ENCODE results near the gene KRTAP5-3.

Gene KRTAP5-3

GRCh38 chr11:1560649-1561251 lies 47.5 kb downstream of the KRTAP5-3 start:
- peaks cover 2% of the 10 kb centered on the region for H3K27me3 ChIP-seq (replicated peaks; ENCODE audit: control insufficient read depth, insufficient read depth, low read length)
- no peak overlapping the region for H3K4me3 ChIP-seq (ENCODE audit: low read length)

GRCh38 chr11:1560002-1560648 lies 48.1 kb downstream of the KRTAP5-3 start:
- H3K9me3 ChIP-seq (ENCODE audit: control insufficient read depth, low read length), result no peaks in the 10 kb centered on the region
- peaks cover 25% of the 10 kb centered on the region for H3K4me1 ChIP-seq (ENCODE audit: control insufficient read depth, insufficient read depth, low read length)
- H3K27me3 ChIP-seq (replicated peaks; ENCODE audit: control insufficient read depth, insufficient read depth, low read length), result no peaks in the 10 kb centered on the region
- H3K9ac ChIP-seq (ENCODE audit: low read length), result no peak overlapping the region
- DNase-seq (ENCODE audit: low read depth), result no peak
- H3K4me3 ChIP-seq (ENCODE audit: low read length), result no peak overlapping the region
- H3K36me3 ChIP-seq (ENCODE audit: control insufficient read depth, insufficient read depth, low read length, severe bottlenecking), result no peaks in the 10 kb centered on the region

More at GRCh38 chr11:1560649-1561251, 47.5 kb downstream of the KRTAP5-3 start:
- Histone ChIP-seq H3K4me1 (ENCODE audit: control insufficient read depth, insufficient read depth, low read length) (peaks cover 25% of the 10 kb centered on the region), H3K9me3 (ENCODE audit: control insufficient read depth, low read length) (no peaks in the 10 kb centered on the region), H3K36me3 (ENCODE audit: control insufficient read depth, insufficient read depth, low read length, severe bottlenecking) (no peaks in the 10 kb centered on the region), H3K9ac (ENCODE audit: low read length) (no peak overlapping the region)
- no peak for DNase-seq (ENCODE audit: low read depth)

DNA sequence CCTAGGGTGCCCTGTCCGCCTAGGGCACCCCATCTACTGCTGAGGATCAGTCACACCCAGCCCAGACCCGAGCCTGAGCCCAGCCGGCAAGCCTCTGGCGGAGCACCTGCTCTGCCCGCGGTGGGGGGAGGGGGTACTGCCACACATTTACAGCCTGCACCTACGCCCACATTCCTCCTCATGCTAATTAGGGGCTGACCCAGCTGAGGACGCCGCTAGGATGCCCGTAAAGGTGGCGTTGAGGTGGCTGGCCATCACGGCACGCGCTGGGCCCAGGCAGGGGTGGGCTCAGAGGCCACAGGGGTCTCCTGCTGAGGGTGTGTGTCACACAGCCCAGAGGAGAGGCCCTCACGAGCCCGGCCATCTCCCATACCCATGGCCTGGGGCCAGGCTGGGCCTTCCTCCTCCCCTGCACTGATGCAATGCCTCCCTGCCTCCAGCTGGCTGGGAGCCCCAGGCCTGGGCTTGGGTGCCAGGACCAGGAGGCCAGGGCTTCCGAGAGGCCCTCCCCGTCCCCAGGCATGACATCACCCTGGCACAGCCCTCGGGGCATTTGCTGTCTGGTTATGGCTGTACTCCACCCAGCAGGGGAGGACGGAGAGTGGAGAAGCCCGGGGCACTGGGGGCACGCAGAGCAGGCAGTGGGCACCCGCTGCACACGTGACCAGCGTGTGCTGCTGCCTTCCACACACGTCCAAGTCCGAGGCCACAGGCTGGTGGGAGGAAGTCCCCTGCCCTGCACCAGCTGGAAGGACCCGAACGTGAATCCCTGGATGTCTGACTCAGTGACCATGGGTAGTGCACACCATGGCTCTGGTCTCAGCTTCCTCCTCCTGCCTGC lies 48.9 kb downstream of the KRTAP5-3 start:
- H3K27me3 ChIP-seq (replicated peaks; ENCODE audit: control insufficient read depth, insufficient read depth, low read length), result no peaks in the 10 kb centered on the region
- DNase-seq (ENCODE audit: low read depth), result peak; percentile 94
- no peaks in the 10 kb centered on the region for H3K36me3 ChIP-seq (ENCODE audit: control insufficient read depth, insufficient read depth, low read length, severe bottlenecking)
- H3K4me3 ChIP-seq (ENCODE audit: low read length), result no peak overlapping the region
- peaks cover 25% of the 10 kb centered on the region for H3K4me1 ChIP-seq (ENCODE audit: control insufficient read depth, insufficient read depth, low read length)
- no peaks in the 10 kb centered on the region for H3K9me3 ChIP-seq (ENCODE audit: control insufficient read depth, low read length)
- peak overlapping the region; percentile 47 for H3K9ac ChIP-seq (ENCODE audit: low read length)

DNA sequence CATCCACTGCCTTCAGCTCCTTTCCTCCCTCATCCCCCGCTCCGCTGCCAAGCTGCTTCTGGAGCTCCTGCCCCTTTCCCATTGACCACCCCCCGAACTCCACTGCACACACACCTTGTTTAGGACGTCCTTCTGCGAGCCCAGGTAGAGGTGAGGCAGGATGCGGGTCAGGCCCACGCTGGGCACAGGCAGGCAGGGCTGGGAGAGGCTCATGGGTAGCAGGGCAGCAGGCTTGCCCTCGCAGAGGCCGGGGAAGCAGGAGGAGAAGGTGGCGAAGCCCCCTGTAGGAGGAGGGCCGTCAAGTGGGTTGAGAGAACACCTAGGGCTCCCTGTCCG lies 49.5 kb downstream of the KRTAP5-3 start:
- H3K36me3 ChIP-seq (ENCODE audit: control insufficient read depth, insufficient read depth, low read length, severe bottlenecking), result no peaks in the 10 kb centered on the region
- no peaks in the 10 kb centered on the region for H3K9me3 ChIP-seq (ENCODE audit: control insufficient read depth, low read length)
- peak overlapping the region; percentile 47 for H3K9ac ChIP-seq (ENCODE audit: low read length)
- no peak for DNase-seq (ENCODE audit: low read depth)
- peaks cover 25% of the 10 kb centered on the region for H3K4me1 ChIP-seq (ENCODE audit: control insufficient read depth, insufficient read depth, low read length)
- H3K27me3 ChIP-seq (replicated peaks; ENCODE audit: control insufficient read depth, insufficient read depth, low read length), result no peaks in the 10 kb centered on the region
- H3K4me3 ChIP-seq (ENCODE audit: low read length), result no peak overlapping the region

- H3K36me3 ChIP-seq (ENCODE audit: control insufficient read depth, insufficient read depth, low read length, severe bottlenecking), result no peaks in the 10 kb centered on the region
- H3K9ac ChIP-seq (ENCODE audit: low read length), result peak overlapping the region; percentile 47
- no peaks in the 10 kb centered on the region for H3K9me3 ChIP-seq (ENCODE audit: control insufficient read depth, low read length)
- H3K4me3 ChIP-seq (ENCODE audit: low read length), result no peak overlapping the region
- DNase-seq (ENCODE audit: low read depth), result peak; percentile 85
- peaks cover 25% of the 10 kb centered on the region for H3K4me1 ChIP-seq (ENCODE audit: control insufficient read depth, insufficient read depth, low read length)
- H3K27me3 ChIP-seq (replicated peaks; ENCODE audit: control insufficient read depth, insufficient read depth, low read length), result peaks cover 6% of the 10 kb centered on the region
Observed at GRCh38 chr11:1557904-1558774, 50.1 kb downstream of the KRTAP5-3 start.
